ENCODE measurements around the gene HSPA4L. TPM values are rescaled to one million over a fixed set of nuclear protein-coding genes. Genes with fewer than 3 reads are reported as not detected.

Gene HSPA4L
- total and polyA plus RNA-seq, 2 donors (not counting 1 experiment from before 2014, with no cell fraction given), result not detected

GRCh38 chr4:127844601-127845116 is 62.5 kb downstream of the HSPA4L start:
- H3K79me2 ChIP-seq (ENCODE audit: control insufficient read depth, insufficient read depth, low read length), result peaks cover 6% of the 10 kb centered on the region
- Mint-ChIP-seq H3K27me3 (no peaks in the 10 kb centered on the region), H3K27ac (no peak overlapping the region), H3K4me1 (no peaks in the 10 kb centered on the region), H3K9me3 (ENCODE audit: insufficient read depth) (peaks cover 16% of the 10 kb centered on the region), H3K4me3 (no peak overlapping the region)
- H4K20me1 ChIP-seq (ENCODE audit: control insufficient read depth, insufficient read depth, low read length, poor library complexity, severe bottlenecking), result no peaks in the 10 kb centered on the region
- no peak overlapping the region for H2AFZ ChIP-seq (ENCODE audit: insufficient read depth, low read depth, low read length, poor library complexity, severe bottlenecking)
- no peaks in the 10 kb centered on the region for H3K27me3 ChIP-seq (replicated peaks in 1 of 4; ENCODE audit: control extremely low read depth in 1 of 4, control insufficient read depth in 3 of 4, insufficient read depth in 4 of 4, low read length in 3 of 4)
- ATAC-seq (ENCODE audit: low read depth), result no peak
- 95% methylated on average over 2 of the region's 5 CpGs for WGBS (ENCODE audit: insufficient coverage)
- intact Hi-C loops (cut with micrococcal nuclease), result no loop called here
- H3K36me3 ChIP-seq (replicated peaks in 1 of 2; ENCODE audit: control extremely low read depth in 1 of 2, control insufficient read depth in 1 of 2, extremely low read depth in 1 of 2, insufficient read depth in 2 of 2, low read length in 1 of 2), result no peaks in the 10 kb centered on the region
- H3K27ac ChIP-seq (ENCODE audit: low read length in 2 of 2), result no peak overlapping the region
- peaks cover 6 to 26% (median 23%) of the 10 kb centered on the region in 3 donors for H3K9me3 ChIP-seq (ENCODE audit: control extremely low read depth in 1 of 3, control insufficient read depth in 2 of 3, insufficient read depth in 1 of 3, low read length in 2 of 3)
- TF ChIP-seq EZH2 (IDR thresholded peaks at IDR 0.05; ENCODE audit: borderline replicate concordance, insufficient read depth, low read depth, low read length, poor library complexity, severe bottlenecking) (no peak), CTCF (IDR thresholded peaks at IDR 0.05) (no peak)
- no peak overlapping the region for H3K4me3 ChIP-seq (ENCODE audit: control extremely low read depth in 1 of 5, extremely low read depth in 1 of 5, insufficient read depth in 1 of 5, low read depth in 2 of 5, low read length in 4 of 5)
- H3K4me1 ChIP-seq (ENCODE audit: control insufficient read depth in 2 of 2, insufficient read depth in 2 of 2, low read length in 2 of 2), result no peaks in the 10 kb centered on the region
- no peak overlapping the region for H3K4me2 ChIP-seq (replicated peaks; ENCODE audit: low read depth, low read length, poor library complexity, severe bottlenecking)
- H3K9ac ChIP-seq (ENCODE audit: low read length), result no peak overlapping the region
- ChIA-PET POLR2A (no interaction called here), CTCF (no interaction called here)
- DNase-seq, result no peak

- no peak for DNase-seq
These were observed 63.9 kb downstream of the HSPA4L start for GRCh38 chr4:127846061-127846460.

More at GRCh38 chr4:127846061-127846460, 63.9 kb downstream of the HSPA4L start:
- ATAC-seq (ENCODE audit: low read depth), result no peak
- Histone ChIP-seq H3K36me3 (replicated peaks in 1 of 2; ENCODE audit: control extremely low read depth in 1 of 2, control insufficient read depth in 1 of 2, extremely low read depth in 1 of 2, insufficient read depth in 2 of 2, low read length in 1 of 2) (no peaks in the 10 kb centered on the region), H3K27me3 (replicated peaks in 1 of 4; ENCODE audit: control extremely low read depth in 1 of 4, control insufficient read depth in 3 of 4, insufficient read depth in 4 of 4, low read length in 3 of 4) (no peaks in the 10 kb centered on the region), H3K79me2 (ENCODE audit: control insufficient read depth, insufficient read depth, low read length) (peaks cover 6% of the 10 kb centered on the region), H3K27ac (ENCODE audit: low read length in 2 of 2) (no peak overlapping the region), H3K4me2 (replicated peaks; ENCODE audit: low read depth, low read length, poor library complexity, severe bottlenecking) (no peak overlapping the region), H3K4me1 (ENCODE audit: control insufficient read depth in 2 of 2, insufficient read depth in 2 of 2, low read length in 2 of 2) (no peaks in the 10 kb centered on the region), H3K9me3 (ENCODE audit: control extremely low read depth in 1 of 3, control insufficient read depth in 2 of 3, insufficient read depth in 1 of 3, low read length in 2 of 3) (peaks cover 8 to 33% (median 26%) of the 10 kb centered on the region in 3 donors), H4K20me1 (ENCODE audit: control insufficient read depth, insufficient read depth, low read length, poor library complexity, severe bottlenecking) (no peaks in the 10 kb centered on the region), H3K4me3 (ENCODE audit: control extremely low read depth in 1 of 5, extremely low read depth in 1 of 5, insufficient read depth in 1 of 5, low read depth in 2 of 5, low read length in 4 of 5) (no peak overlapping the region), H2AFZ (ENCODE audit: insufficient read depth, low read depth, low read length, poor library complexity, severe bottlenecking) (no peak overlapping the region), H3K9ac (ENCODE audit: low read length) (no peak overlapping the region)
- intact Hi-C loops (cut with micrococcal nuclease), result no loop called here
- ChIA-PET POLR2A (no interaction called here), CTCF (no interaction called here)
- no peak overlapping the region for H3K27ac Mint-ChIP-seq
- H3K27me3 Mint-ChIP-seq, result no peaks in the 10 kb centered on the region
- H3K4me3 Mint-ChIP-seq, result no peak overlapping the region
- H3K9me3 Mint-ChIP-seq (ENCODE audit: insufficient read depth), result peaks cover 25% of the 10 kb centered on the region
- no peaks in the 10 kb centered on the region for H3K4me1 Mint-ChIP-seq
- TF ChIP-seq CTCF (IDR thresholded peaks at IDR 0.05) (no peak), EZH2 (IDR thresholded peaks at IDR 0.05; ENCODE audit: borderline replicate concordance, insufficient read depth, low read depth, low read length, poor library complexity, severe bottlenecking) (no peak)
